Measurements from ENCODE around the gene NPW. TPM values are rescaled to one million over a fixed set of nuclear protein-coding genes. Genes with fewer than 3 reads are reported as not detected.

NPW gene
- total and polyA plus RNA-seq, 2 donors (not counting 3 experiments of a cell fraction or from before 2014, with no cell fraction given), result 0.84 to 3.3 TPM

GRCh38 chr16:1971796-1972489, 47.6 kb upstream of the NPW start, which contains the start of gene TBL3:
TBL3 (plus strand) TSS chr16:1972053; CDS start chr16:1972165, 112 bp downstream.
- dilution Hi-C loops (cut with MboI; ENCODE audit: extremely low pct_ligation_motif_present, low sequenced_read_pairs), result no loop called here
- CTCF ChIA-PET, result interaction anchor here (1.4 kb wide), 1 partner anchor 169 kb away, joined by 5 read pairs; no protein-coding TSS in a partner anchor
- FAIRE-seq (peak; percentile 88), DNase-seq (ENCODE audit: low read depth, low spot score) (peak; percentile 95)
- intact Hi-C loops (cut with micrococcal nuclease), result loop anchor here (1.0 kb wide), 1 partner anchor 12 kb away; the partner anchor contains the start of gene GFER
- POLR2A ChIA-PET, result interaction anchor here (1.2 kb wide), 1 partner anchor 8 kb away, joined by 3 read pairs; no protein-coding TSS in a partner anchor
- BruUV-seq (replicated peaks), result no TSS peak
- Histone ChIP-seq H3K9me1 (replicated peaks; ENCODE audit: control insufficient read depth, extremely low read depth, insufficient read depth, low read length) (no peaks in the 10 kb centered on the region), H3K9ac (replicated peaks; ENCODE audit: extremely low read depth, insufficient read depth, low read length) (peak within 1 kb of the TSS; percentile 76), H4K20me1 (replicated peaks; ENCODE audit: control insufficient read depth, extremely low read depth, insufficient read depth, low read length) (no peaks in the 10 kb centered on the region), H3K36me3 (ENCODE audit: control insufficient read depth in 2 of 2, extremely low read depth in 1 of 2, insufficient read depth in 2 of 2, low read length in 2 of 2) (peaks cover 9 to 25% of the 10 kb centered on the region in 2 experiments), H3K4me2 (ENCODE audit: insufficient read depth, low read length) (peak within 1 kb of the TSS; percentile 70), H3K79me2 (ENCODE audit: control insufficient read depth, insufficient read depth, low read length) (peaks cover 15% of the 10 kb centered on the region), H3K27me3 (ENCODE audit: control insufficient read depth in 2 of 2, insufficient read depth in 2 of 2, low read length in 2 of 2) (no peaks in the 10 kb centered on the region), H2AFZ (ENCODE audit: low read depth, low read length) (peak within 1 kb of the TSS; percentile 65), H3K27ac (ENCODE audit: insufficient read depth, low read depth, low read length) (peak within 1 kb of the TSS; percentile 40), H3K4me3 (replicated peaks in 1 of 3; ENCODE audit: insufficient read depth in 1 of 3, low read depth in 1 of 3, low read length in 3 of 3) (peak within 1 kb of the TSS; percentile 59 to 82 (median 62)), H3K4me1 (ENCODE audit: control insufficient read depth, extremely low read depth, insufficient read depth, low read length) (peaks cover 4% of the 10 kb centered on the region), H3K9me3 (replicated peaks; ENCODE audit: control insufficient read depth, insufficient read depth, low read length) (no peaks in the 10 kb centered on the region)
- peak; percentile 94 for TF ChIP-seq POLR2A (IDR thresholded peaks at IDR 0.05; ENCODE audit: low read depth, low read length)
- TF ChIP-seq EZH2 (IDR thresholded peaks at IDR 0.05; ENCODE audit: borderline replicate concordance, low read depth, low read length, severe bottlenecking), result no peak
- TF ChIP-seq MYC (IDR thresholded peaks at IDR 0.05; ENCODE audit: low read depth, low read length), result no peak
- no peak for TF ChIP-seq CTCF (IDR thresholded peaks at IDR 0.05; ENCODE audit: extremely low read depth in 1 of 2, insufficient read depth in 1 of 2, low read depth in 1 of 2, low read length in 2 of 2)
- TF ChIP-seq GATA2 (IDR thresholded peaks at IDR 0.05; ENCODE audit: insufficient read depth, insufficient read length, low read depth, low read length), result no peak
- no peak for TF ChIP-seq JUN (IDR thresholded peaks at IDR 0.05; ENCODE audit: borderline replicate concordance, insufficient read depth, insufficient read length, low read depth)
- peak; percentile 94 for TF ChIP-seq POLR2AphosphoS5 (IDR thresholded peaks at IDR 0.05; ENCODE audit: insufficient read depth, low read depth, low read length)
- TF ChIP-seq MAX (IDR thresholded peaks at IDR 0.05; ENCODE audit: insufficient read depth, insufficient read length), result peak; percentile 68
- no peak for TF ChIP-seq FOS (IDR thresholded peaks at IDR 0.05; ENCODE audit: borderline replicate concordance, insufficient read depth, low read length)
